H9 (cell line): ENCODE results near the gene KRTAP10-10. TPM values are rescaled to one million over a fixed set of nuclear protein-coding genes. Genes with fewer than 3 reads are reported as not detected.

Experiments
- DNase-seq: peaks from one replicate; pipeline ENCODE4 v3.0.0-alpha.2; 2017
- H2AFZ ChIP-seq: one replicate; pipeline ENCODE4 v1.6.1; 2013; ENCODE audit warnings: mild to moderate bottlenecking, low read length, control low read depth, moderate library complexity
- H2AK5ac ChIP-seq: 2 replicates; pipeline ENCODE4 v1.6.1; 2013; ENCODE audit warnings: low read length, control low read depth, mixed read lengths; ENCODE audit not compliant: insufficient read length
- H2BK120ac ChIP-seq: one replicate; pipeline ENCODE4 v1.6.1; 2013; ENCODE audit warnings: low read depth, mild to moderate bottlenecking, low read length, control low read depth, inconsistent platforms; ENCODE audit not compliant: poor library complexity, severe bottlenecking
- H2BK12ac ChIP-seq: 2 replicates; pipeline ENCODE4 v1.6.1; 2013; ENCODE audit warnings: low read length, control low read depth, mixed read lengths, low read depth; ENCODE audit not compliant: insufficient read length
- H2BK15ac ChIP-seq: 2 replicates; pipeline ENCODE4 v1.6.1; 2013; ENCODE audit warnings: low read depth, low read length, control low read depth
- H2BK20ac ChIP-seq: one replicate; pipeline ENCODE4 v1.6.1; 2013; ENCODE audit warnings: low read depth, mild to moderate bottlenecking, low read length, control low read depth, inconsistent platforms; ENCODE audit not compliant: poor library complexity, severe bottlenecking
- H2BK5ac ChIP-seq: 2 replicates; pipeline ENCODE4 v1.6.1; 2013; ENCODE audit warnings: low read length, control low read depth, mixed read lengths; ENCODE audit not compliant: insufficient read length
- H3K14ac ChIP-seq: 2 replicates; pipeline ENCODE4 v1.6.1; 2013; ENCODE audit warnings: low read length, control low read depth; ENCODE audit not compliant: insufficient read depth
- H3K18ac ChIP-seq: 2 replicates; pipeline ENCODE4 v1.6.1; 2013; ENCODE audit warnings: low read depth, mild to moderate bottlenecking, mixed read lengths, low read length, control low read depth; ENCODE audit not compliant: insufficient read length
- H3K23ac ChIP-seq: 2 replicates; pipeline ENCODE4 v1.6.1; 2013; ENCODE audit warnings: low read length, control low read depth, mixed read lengths, low read depth; ENCODE audit not compliant: insufficient read length
- H3K23me2 ChIP-seq: 2 replicates; pipeline ENCODE4 v1.6.1; 2013; ENCODE audit warnings: low read depth, mild to moderate bottlenecking, mixed read lengths, low read length, control low read depth; ENCODE audit not compliant: insufficient read length, poor library complexity, severe bottlenecking
- H3K27ac ChIP-seq: 2 replicates; pipeline ENCODE4 v1.5.1; 2013; ENCODE audit warnings: low read length, control low read depth, mixed read lengths, low read depth; ENCODE audit not compliant: insufficient read length
- H3K27me3 ChIP-seq: 2 replicates; pipeline ENCODE4 v1.6.1; 2013; ENCODE audit warnings: low read length, control low read depth, inconsistent platforms; ENCODE audit not compliant: insufficient read depth
- H3K4ac ChIP-seq: 2 replicates; pipeline ENCODE4 v1.6.1; 2013; ENCODE audit warnings: low read depth, mild to moderate bottlenecking, control low read depth, inconsistent platforms, low read length, moderate library complexity
- H3K4me1 ChIP-seq: 2 replicates; pipeline ENCODE4 v1.6.1; 2013; ENCODE audit warnings: low read length, control low read depth, inconsistent platforms; ENCODE audit not compliant: insufficient read depth
- H3K4me2 ChIP-seq: 2 replicates; pipeline ENCODE4 v1.6.1; 2013; ENCODE audit warnings: low read length, control low read depth, mixed read lengths; ENCODE audit not compliant: insufficient read length, insufficient read depth
- H3K56ac ChIP-seq: 2 replicates; pipeline ENCODE4 v1.6.1; 2013; ENCODE audit warnings: low read depth, mild to moderate bottlenecking, mixed read lengths, low read length, control low read depth; ENCODE audit not compliant: insufficient read length
- H3K79me1 ChIP-seq: 2 replicates; pipeline ENCODE4 v1.6.1; 2013; ENCODE audit warnings: low read depth, mild to moderate bottlenecking, moderate library complexity, low read length, control low read depth, inconsistent platforms; ENCODE audit not compliant: insufficient read depth, poor library complexity, severe bottlenecking
- H3K79me2 ChIP-seq: 2 replicates; pipeline ENCODE4 v1.6.1; 2013; ENCODE audit warnings: low read length, control low read depth, inconsistent platforms; ENCODE audit not compliant: insufficient read depth
- H3K9ac ChIP-seq: 2 replicates; pipeline ENCODE4 v1.6.1; 2013; ENCODE audit warnings: low read length, control low read depth, mixed read lengths; ENCODE audit not compliant: insufficient read length; ENCODE audit errors: extremely low read depth
- H3K9me3 ChIP-seq: one replicate; pipeline ENCODE4 v1.6.1; 2013; ENCODE audit warnings: low read depth, low read length, inconsistent platforms; ENCODE audit not compliant: control insufficient read depth
- H3T11ph ChIP-seq: one replicate; pipeline ENCODE4 v1.6.1; 2013; ENCODE audit warnings: mild to moderate bottlenecking, low read length, control low read depth, inconsistent platforms
- H4K20me1 ChIP-seq: one replicate; pipeline ENCODE4 v1.6.1; 2013; ENCODE audit not compliant: control insufficient read depth, insufficient read length, insufficient read depth
- H4K5ac ChIP-seq: 2 replicates; pipeline ENCODE4 v1.6.1; 2013; ENCODE audit warnings: low read depth, mild to moderate bottlenecking, mixed read lengths, low read length, control low read depth; ENCODE audit not compliant: insufficient read length
- H4K8ac ChIP-seq: replicated peaks from 2 replicates; pipeline ENCODE4 v1.6.1; 2013; ENCODE audit warnings: low read length, control low read depth, mixed read lengths, low read depth; ENCODE audit not compliant: insufficient read length
- H4K91ac ChIP-seq: 2 replicates; pipeline ENCODE4 v1.6.1; 2013; ENCODE audit warnings: low read depth, mild to moderate bottlenecking, moderate library complexity, mixed read lengths, low read length, control low read depth; ENCODE audit not compliant: insufficient read length
- H3K27ac Mint-ChIP-seq, 3 experiments: 2 replicates in 2 of 3; 3 replicates in 1 of 3; pipeline ENCODE4 v1.8.0; 2020 to 2021; ENCODE audit warnings: mixed read lengths in 3 of 3, mild to moderate bottlenecking in 1 of 3, moderate library complexity in 1 of 3
- H3K27me3 Mint-ChIP-seq: 2 replicates; pipeline ENCODE4 v1.8.0; 2021; ENCODE audit warnings: low read depth, mild to moderate bottlenecking, moderate library complexity, mixed read lengths
- H3K36me3 Mint-ChIP-seq, 3 experiments: 2 replicates in 2 of 3; 3 replicates in 1 of 3; pipeline ENCODE4 v1.8.0; 2020 to 2021; ENCODE audit warnings: low read depth in 3 of 3, mixed read lengths in 3 of 3; ENCODE audit not compliant: insufficient read depth in 1 of 3
- H3K4me1 Mint-ChIP-seq, 2 experiments: 2 replicates each; pipeline ENCODE4 v1.8.0; 2020; ENCODE audit warnings: mixed read lengths in 2 of 2
- H3K4me3 Mint-ChIP-seq, 2 experiments: 2 replicates in 1 of 2; 3 replicates in 1 of 2; pipeline ENCODE4 v1.8.0; 2020 to 2021; ENCODE audit warnings: mild to moderate bottlenecking in 2 of 2, mixed read lengths in 2 of 2, moderate library complexity in 1 of 2
- H3K9me3 Mint-ChIP-seq, 2 experiments: 2 replicates in 1 of 2; 3 replicates in 1 of 2; pipeline ENCODE4 v1.8.0; 2020; ENCODE audit warnings: mild to moderate bottlenecking in 2 of 2, mixed read lengths in 2 of 2, moderate library complexity in 1 of 2
- CTCF ChIP-seq: fragments of 200-600 bp; sonication (generic); conservative IDR thresholded peaks from 3 replicates; pipeline ENCODE4 v1.8.0; 2021; ENCODE audit warnings: antibody characterized with exemption, mild to moderate bottlenecking
- WGBS: extraction: QIAGEN DNeasy Blood & Tissue Kit; methylation state at CpG from one replicate; pipeline ENCODE4 v1.1.7; 2013; ENCODE audit warnings: missing lambda C conversion rate, low lambda C conversion rate, mixed read lengths; ENCODE audit not compliant: insufficient read length; ENCODE audit errors: extremely low coverage; 5-methylcytosine and 5-hydroxymethylcytosine counted together
- total RNA-seq: library from RNA; stranded (reverse); gene quantifications from 2 replicates; pipeline ENCODE4 v1.2.1, GENCODE V29; 2021

Gene KRTAP10-10
- total RNA-seq, 1 experiment from 2014 or later: not detected

GRCh38 chr21:44650973-44651675 is 14.0 kb downstream of the KRTAP10-10 start:
- H2BK12ac ChIP-seq: no peak overlapping the region
- no peak overlapping the region for H3K27ac ChIP-seq
- no peak overlapping the region for H3T11ph ChIP-seq
- no peak overlapping the region for H3K18ac ChIP-seq
- DNase-seq: no peak
- no peak overlapping the region for H2BK120ac ChIP-seq
- no peak overlapping the region; the same call in 1 of the 2 replicates for H3K14ac ChIP-seq
- no peaks in the 10 kb centered on the region for H4K20me1 ChIP-seq
- H3K27ac Mint-ChIP-seq: no peak overlapping the region; a peak in 1 of 7 replicates
- no peaks in the 10 kb centered on the region for H3K4me1 ChIP-seq
- H3K79me2 ChIP-seq: no peaks in the 10 kb centered on the region
- no peak overlapping the region for H3K4ac ChIP-seq
- H4K5ac ChIP-seq: no peak overlapping the region
- no peak overlapping the region for H3K4me2 ChIP-seq
- H2BK20ac ChIP-seq: no peak overlapping the region
- H2AK5ac ChIP-seq: no peak overlapping the region
- peaks cover 5 to 6% (median 5%) of the 10 kb centered on the region in 3 experiments for H3K36me3 Mint-ChIP-seq
- H2BK15ac ChIP-seq: no peak overlapping the region
- WGBS: no CpG with 5 or more reads among the region's 12 CpGs
- H3K4me3 Mint-ChIP-seq: no peak overlapping the region
- no peak overlapping the region for H2BK5ac ChIP-seq
- no peak overlapping the region for H3K56ac ChIP-seq
- peaks cover 4 to 11% of the 10 kb centered on the region in 2 experiments for H3K9me3 Mint-ChIP-seq
- peaks cover 13 to 20% of the 10 kb centered on the region in 2 experiments for H3K4me1 Mint-ChIP-seq
- H3K23me2 ChIP-seq: peaks cover 2% of the 10 kb centered on the region
- H4K8ac ChIP-seq: no peak overlapping the region
- no peak for TF ChIP-seq CTCF
- H3K9ac ChIP-seq: no peak overlapping the region
- no peak overlapping the region for H2AFZ ChIP-seq
- H3K9me3 ChIP-seq: no peaks in the 10 kb centered on the region
- no peak overlapping the region for H3K23ac ChIP-seq
- no peaks in the 10 kb centered on the region for H3K27me3 ChIP-seq
- no peaks in the 10 kb centered on the region for H3K79me1 ChIP-seq
- peaks cover 20% of the 10 kb centered on the region for H3K27me3 Mint-ChIP-seq
- H4K91ac ChIP-seq: no peak overlapping the region
